ENCODE measurements around the gene HSD11B2. TPM values are rescaled to one million over a fixed set of nuclear protein-coding genes. Genes with fewer than 3 reads are reported as not detected.

The HSD11B2 gene
- total RNA-seq, 1 experiment from 2014 or later: 33.5 TPM

GRCh38 chr16:67388191-67388590, 42.7 kb upstream of the HSD11B2 start:
- no peak overlapping the region for H2BK20ac ChIP-seq (ENCODE audit: low read depth, low read length, poor library complexity, severe bottlenecking)
- Mint-ChIP-seq H3K9me3 (no peaks in the 10 kb centered on the region), H3K36me3 (ENCODE audit: insufficient read depth in 1 of 3, low read depth in 3 of 3) (no peaks in the 10 kb centered on the region), H3K27me3 (ENCODE audit: low read depth) (peaks cover 65% of the 10 kb centered on the region), H3K4me1 (peaks cover 19 to 26% of the 10 kb centered on the region in 2 experiments), H3K27ac (no peak overlapping the region), H3K4me3 (no peak overlapping the region; a peak in 1 of 5 replicates)
- WGBS (ENCODE audit: extremely low coverage, insufficient read length, low lambda C conversion rate): no CpG with 5 or more reads among the region's 8 CpGs
- H3K23me2 ChIP-seq (ENCODE audit: insufficient read length, low read depth, low read length, poor library complexity, severe bottlenecking): peaks cover 3% of the 10 kb centered on the region
- H3K9me3 ChIP-seq (ENCODE audit: control insufficient read depth, low read depth, low read length): no peaks in the 10 kb centered on the region
- no peak overlapping the region for H4K8ac ChIP-seq (replicated peaks; ENCODE audit: insufficient read length, low read depth, low read length)
- DNase-seq: no peak
- no peak overlapping the region for H3K27ac ChIP-seq (ENCODE audit: insufficient read length, low read depth, low read length)
- no peak overlapping the region for H2BK12ac ChIP-seq (ENCODE audit: insufficient read length, low read depth, low read length)
- no peaks in the 10 kb centered on the region for H3K79me2 ChIP-seq (ENCODE audit: insufficient read depth, low read length)
- H2BK120ac ChIP-seq (ENCODE audit: low read depth, low read length, poor library complexity, severe bottlenecking): no peak overlapping the region
- no peak overlapping the region for H4K91ac ChIP-seq (ENCODE audit: insufficient read length, low read depth, low read length)
- no peaks in the 10 kb centered on the region for H4K20me1 ChIP-seq (ENCODE audit: control insufficient read depth, insufficient read depth, insufficient read length)
- no peak overlapping the region for H3K9ac ChIP-seq (ENCODE audit: extremely low read depth, insufficient read length, low read length)
- no peak overlapping the region for H3K14ac ChIP-seq (ENCODE audit: insufficient read depth, low read length)
- H3K18ac ChIP-seq (ENCODE audit: insufficient read length, low read depth, low read length): no peak overlapping the region
- no peak for TF ChIP-seq CTCF (conservative IDR thresholded peaks at IDR 0.05)
- no peak overlapping the region for H3K23ac ChIP-seq (ENCODE audit: insufficient read length, low read depth, low read length)
- no peak overlapping the region for H2BK15ac ChIP-seq (ENCODE audit: low read depth, low read length)
- no peak overlapping the region for H3K56ac ChIP-seq (ENCODE audit: insufficient read length, low read depth, low read length)
- peaks cover 4% of the 10 kb centered on the region; the same call in 1 of the 2 replicates for H3K4me1 ChIP-seq (ENCODE audit: insufficient read depth, low read length)
- H2BK5ac ChIP-seq (ENCODE audit: insufficient read length, low read length): no peak overlapping the region
- peaks cover 6% of the 10 kb centered on the region; the same call in 1 of the 2 replicates for H3K27me3 ChIP-seq (ENCODE audit: insufficient read depth, low read length)
- H3K4ac ChIP-seq (ENCODE audit: low read depth, low read length): no peak overlapping the region
- no peak overlapping the region for H3K4me2 ChIP-seq (ENCODE audit: insufficient read depth, insufficient read length, low read length)
- H3T11ph ChIP-seq (ENCODE audit: low read length): no peak overlapping the region
- H3K79me1 ChIP-seq (ENCODE audit: insufficient read depth, low read depth, low read length, poor library complexity, severe bottlenecking): no peaks in the 10 kb centered on the region
- no peak overlapping the region for H2AFZ ChIP-seq (ENCODE audit: low read length)
- no peak overlapping the region for H4K5ac ChIP-seq (ENCODE audit: insufficient read length, low read depth, low read length)
- H2AK5ac ChIP-seq (ENCODE audit: insufficient read length, low read length): no peak overlapping the region

Data from H9 (cell line).